Liver (tissue), 3 donors: ENCODE results near the gene TINAGL1.

Experiments
- EGR1 ChIP-seq, 2 donors: IDR thresholded peaks; 2 replicates each; pipeline ENCODE4 v1.6.1; 2016 to 2018; ENCODE audit warnings: antibody characterized with exemption in 2 of 2, low read depth in 2 of 2
- FOXA1 ChIP-seq: IDR thresholded peaks from 2 replicates; pipeline ENCODE4 v1.6.1; 2016; ENCODE audit warnings: antibody characterized with exemption
- GABPA ChIP-seq, 2 donors: IDR thresholded peaks in 1 of 2; conservative IDR thresholded peaks in 1 of 2; 2 replicates each; pipeline ENCODE4 v1.6.1; 2016; ENCODE audit warnings: antibody characterized with exemption in 2 of 2, mild to moderate bottlenecking in 1 of 2, moderate library complexity in 1 of 2
- MAX ChIP-seq: IDR thresholded peaks from 2 replicates; pipeline ENCODE4 v1.6.1; 2016; ENCODE audit warnings: antibody characterized with exemption
- RAD21 ChIP-seq, 2 donors: IDR thresholded peaks; 2 replicates each; pipeline ENCODE4 v1.6.1; 2016; ENCODE audit warnings: antibody characterized with exemption in 2 of 2, mild to moderate bottlenecking in 2 of 2
- RXRA ChIP-seq, 2 donors: IDR thresholded peaks; 2 replicates each; pipeline ENCODE4 v1.6.1; 2017 to 2018; ENCODE audit warnings: antibody characterized with exemption in 2 of 2, mild to moderate bottlenecking in 1 of 2
- SP1 ChIP-seq: IDR thresholded peaks from 2 replicates; pipeline ENCODE4 v1.6.1; 2018; ENCODE audit warnings: antibody characterized with exemption, mild to moderate bottlenecking
- TAF1 ChIP-seq: conservative IDR thresholded peaks from 2 replicates; pipeline ENCODE4 v1.6.1; 2016; ENCODE audit warnings: antibody characterized with exemption, mild to moderate bottlenecking
- YY1 ChIP-seq: IDR thresholded peaks from 2 replicates; pipeline ENCODE4 v1.6.1; 2016; ENCODE audit warnings: antibody characterized with exemption, mild to moderate bottlenecking
- TF ChIP-seq, protein P1 (sequence below): fragments of 150-350 bp; IDR thresholded peaks from 2 replicates; pipeline ENCODE4 v1.5.1; 2017; ENCODE audit warnings: improper control_type of control experiment, low read depth, low read length; ENCODE audit not compliant: missing input control
- TF ChIP-seq, protein P2 (sequence below): IDR thresholded peaks from 2 replicates; pipeline ENCODE4 v1.6.1; 2016; ENCODE audit warnings: antibody characterized with exemption
- TF ChIP-seq, protein P3 (sequence below): IDR thresholded peaks from 2 replicates; pipeline ENCODE4 v1.6.1; 2016; ENCODE audit warnings: antibody characterized with exemption, mild to moderate bottlenecking
- donor health status: healthy.
- donor health status: healthy.

GRCh38 chr1:31535561-31535960 lies 40.8 kb upstream of the TINAGL1 start:
- TF ChIP-seq TAF1, result no peak
- TF ChIP-seq, protein P1, sequence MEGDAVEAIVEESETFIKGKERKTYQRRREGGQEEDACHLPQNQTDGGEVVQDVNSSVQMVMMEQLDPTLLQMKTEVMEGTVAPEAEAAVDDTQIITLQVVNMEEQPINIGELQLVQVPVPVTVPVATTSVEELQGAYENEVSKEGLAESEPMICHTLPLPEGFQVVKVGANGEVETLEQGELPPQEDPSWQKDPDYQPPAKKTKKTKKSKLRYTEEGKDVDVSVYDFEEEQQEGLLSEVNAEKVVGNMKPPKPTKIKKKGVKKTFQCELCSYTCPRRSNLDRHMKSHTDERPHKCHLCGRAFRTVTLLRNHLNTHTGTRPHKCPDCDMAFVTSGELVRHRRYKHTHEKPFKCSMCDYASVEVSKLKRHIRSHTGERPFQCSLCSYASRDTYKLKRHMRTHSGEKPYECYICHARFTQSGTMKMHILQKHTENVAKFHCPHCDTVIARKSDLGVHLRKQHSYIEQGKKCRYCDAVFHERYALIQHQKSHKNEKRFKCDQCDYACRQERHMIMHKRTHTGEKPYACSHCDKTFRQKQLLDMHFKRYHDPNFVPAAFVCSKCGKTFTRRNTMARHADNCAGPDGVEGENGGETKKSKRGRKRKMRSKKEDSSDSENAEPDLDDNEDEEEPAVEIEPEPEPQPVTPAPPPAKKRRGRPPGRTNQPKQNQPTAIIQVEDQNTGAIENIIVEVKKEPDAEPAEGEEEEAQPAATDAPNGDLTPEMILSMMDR, result no peak
- TF ChIP-seq GABPA (IDR thresholded peaks at IDR 0.05 in 1 of 2, conservative IDR thresholded peaks at IDR 0.05 in 1 of 2), result no peak
- no peak for TF ChIP-seq YY1
- TF ChIP-seq SP1, result no peak
- TF ChIP-seq RXRA (IDR thresholded peaks at IDR 0.05), result no peak
- TF ChIP-seq, protein P2, sequence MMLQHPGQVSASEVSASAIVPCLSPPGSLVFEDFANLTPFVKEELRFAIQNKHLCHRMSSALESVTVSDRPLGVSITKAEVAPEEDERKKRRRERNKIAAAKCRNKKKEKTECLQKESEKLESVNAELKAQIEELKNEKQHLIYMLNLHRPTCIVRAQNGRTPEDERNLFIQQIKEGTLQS, result no peak
- no peak for TF ChIP-seq FOXA1
- TF ChIP-seq, protein P3, sequence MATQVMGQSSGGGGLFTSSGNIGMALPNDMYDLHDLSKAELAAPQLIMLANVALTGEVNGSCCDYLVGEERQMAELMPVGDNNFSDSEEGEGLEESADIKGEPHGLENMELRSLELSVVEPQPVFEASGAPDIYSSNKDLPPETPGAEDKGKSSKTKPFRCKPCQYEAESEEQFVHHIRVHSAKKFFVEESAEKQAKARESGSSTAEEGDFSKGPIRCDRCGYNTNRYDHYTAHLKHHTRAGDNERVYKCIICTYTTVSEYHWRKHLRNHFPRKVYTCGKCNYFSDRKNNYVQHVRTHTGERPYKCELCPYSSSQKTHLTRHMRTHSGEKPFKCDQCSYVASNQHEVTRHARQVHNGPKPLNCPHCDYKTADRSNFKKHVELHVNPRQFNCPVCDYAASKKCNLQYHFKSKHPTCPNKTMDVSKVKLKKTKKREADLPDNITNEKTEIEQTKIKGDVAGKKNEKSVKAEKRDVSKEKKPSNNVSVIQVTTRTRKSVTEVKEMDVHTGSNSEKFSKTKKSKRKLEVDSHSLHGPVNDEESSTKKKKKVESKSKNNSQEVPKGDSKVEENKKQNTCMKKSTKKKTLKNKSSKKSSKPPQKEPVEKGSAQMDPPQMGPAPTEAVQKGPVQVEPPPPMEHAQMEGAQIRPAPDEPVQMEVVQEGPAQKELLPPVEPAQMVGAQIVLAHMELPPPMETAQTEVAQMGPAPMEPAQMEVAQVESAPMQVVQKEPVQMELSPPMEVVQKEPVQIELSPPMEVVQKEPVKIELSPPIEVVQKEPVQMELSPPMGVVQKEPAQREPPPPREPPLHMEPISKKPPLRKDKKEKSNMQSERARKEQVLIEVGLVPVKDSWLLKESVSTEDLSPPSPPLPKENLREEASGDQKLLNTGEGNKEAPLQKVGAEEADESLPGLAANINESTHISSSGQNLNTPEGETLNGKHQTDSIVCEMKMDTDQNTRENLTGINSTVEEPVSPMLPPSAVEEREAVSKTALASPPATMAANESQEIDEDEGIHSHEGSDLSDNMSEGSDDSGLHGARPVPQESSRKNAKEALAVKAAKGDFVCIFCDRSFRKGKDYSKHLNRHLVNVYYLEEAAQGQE, result no peak
- TF ChIP-seq EGR1 (IDR thresholded peaks at IDR 0.05; ENCODE audit: low read depth in 2 of 2), result no peak
- no peak for TF ChIP-seq RAD21 (IDR thresholded peaks at IDR 0.05)
- TF ChIP-seq MAX, result no peak
